D341Med (cell line): ENCODE results near the gene PDE8A.
"Not testable (repeated sequence)": the region's sequence is repeated elsewhere in the genome, so short reads cannot be mapped to it uniquely, and the experiment has no call there.

Experiments
- DNase-seq: peaks from one replicate; pipeline ENCODE4 v3.0.0; 2012; ENCODE audit warnings: low spot score

Gene PDE8A

GRCh38 chr15:85011724-85012123 is 30.1 kb downstream of the PDE8A start:
- DNase-seq: not testable (repeated sequence)

GRCh38 chr15:85013785-85014184 is 32.1 kb downstream of the PDE8A start:
- DNase-seq: no peak

- DNase-seq: no peak
These were observed 33.3 kb downstream of the PDE8A start for GRCh38 chr15:85014932-85015331.

GRCh38 chr15:85016275-85016674 is 34.6 kb downstream of the PDE8A start:
- no peak for DNase-seq

DNA sequence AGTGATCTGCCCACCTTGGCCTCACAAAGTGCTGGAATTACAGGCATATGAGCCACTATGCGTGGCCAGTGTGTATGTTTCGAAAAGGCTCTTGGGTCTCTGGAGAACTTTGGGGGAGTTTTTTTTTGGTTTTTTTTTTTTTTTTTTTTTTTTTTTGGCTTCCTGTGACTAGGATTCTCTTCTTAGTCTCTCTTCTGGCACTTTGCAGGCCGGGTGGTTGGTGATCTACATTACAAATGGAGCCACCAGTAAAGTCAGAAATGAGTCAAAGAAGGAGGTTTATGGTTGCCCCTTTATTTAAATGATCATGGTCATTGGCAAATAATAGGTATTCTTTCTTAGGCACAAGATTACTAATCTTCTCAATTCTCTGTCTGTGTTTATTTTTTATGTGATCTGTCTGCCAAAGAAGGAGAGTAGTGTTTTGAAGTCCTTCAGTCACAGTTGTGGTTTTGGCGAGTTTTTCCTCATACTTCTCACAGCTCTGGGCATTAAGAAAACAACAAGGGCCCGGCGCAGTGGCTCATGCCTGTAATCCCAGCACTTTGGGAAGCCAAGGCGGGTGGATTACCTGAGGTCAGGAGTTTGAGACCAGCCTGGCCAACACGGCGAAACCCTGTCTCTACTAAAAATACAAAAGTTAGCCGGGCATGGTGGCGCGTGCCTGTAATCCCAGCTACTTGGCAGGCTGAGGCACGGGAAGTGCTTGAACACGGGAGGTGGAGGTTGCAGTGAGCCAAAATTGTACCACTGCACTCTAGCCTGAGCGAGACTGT is 38.3 kb downstream of the PDE8A start:
- DNase-seq: no peak

- no peak for DNase-seq
These were observed 39.8 kb downstream of the PDE8A start for GRCh38 chr15:85021409-85021808.

DNA sequence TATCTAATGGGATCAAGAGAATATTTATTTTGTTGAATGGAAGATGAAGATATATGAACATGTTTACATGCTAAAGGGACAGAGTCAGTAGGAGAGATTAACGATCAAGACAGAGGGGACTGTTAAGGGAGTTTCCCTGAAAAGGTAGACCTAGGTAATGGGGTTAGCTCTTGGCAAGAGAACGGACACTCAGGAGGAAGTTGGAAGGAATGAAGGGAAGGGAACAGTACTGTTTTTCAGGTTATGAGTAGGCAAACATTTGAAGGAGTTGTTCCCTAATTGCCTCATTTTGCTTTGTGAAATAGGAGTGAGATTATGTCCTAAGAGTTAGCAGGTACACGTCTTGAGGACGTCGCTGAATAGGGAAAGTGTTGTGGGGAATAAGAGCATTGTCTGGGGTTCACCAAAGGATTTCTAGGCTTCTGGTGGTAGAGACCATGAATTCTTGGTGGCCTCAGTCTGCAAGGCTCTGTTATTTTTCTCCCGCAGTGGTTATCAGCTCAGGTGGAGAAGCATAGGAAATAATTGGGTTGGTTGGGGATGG is 41.3 kb downstream of the PDE8A start:
- DNase-seq: no peak

DNA sequence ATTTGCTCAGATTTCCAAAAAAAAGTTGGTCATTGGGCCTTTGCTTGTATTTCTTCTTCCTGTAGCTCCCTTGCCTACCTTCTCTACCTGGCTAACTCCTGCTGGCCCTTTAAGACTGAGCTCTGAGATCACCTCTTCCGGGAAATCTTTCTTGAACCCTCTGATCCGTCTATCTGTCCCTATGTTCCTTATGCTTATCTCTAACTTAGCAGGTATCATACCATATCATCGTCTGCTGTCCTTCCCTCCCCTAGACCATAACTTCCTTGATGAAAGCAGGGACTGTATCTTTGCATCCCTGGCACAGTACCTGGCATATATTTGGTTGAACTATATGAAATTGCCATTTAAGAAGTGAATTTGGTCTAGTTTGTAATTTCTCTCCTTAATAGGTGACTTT is 42.3 kb downstream of the PDE8A start:
- DNase-seq: no peak

DNA sequence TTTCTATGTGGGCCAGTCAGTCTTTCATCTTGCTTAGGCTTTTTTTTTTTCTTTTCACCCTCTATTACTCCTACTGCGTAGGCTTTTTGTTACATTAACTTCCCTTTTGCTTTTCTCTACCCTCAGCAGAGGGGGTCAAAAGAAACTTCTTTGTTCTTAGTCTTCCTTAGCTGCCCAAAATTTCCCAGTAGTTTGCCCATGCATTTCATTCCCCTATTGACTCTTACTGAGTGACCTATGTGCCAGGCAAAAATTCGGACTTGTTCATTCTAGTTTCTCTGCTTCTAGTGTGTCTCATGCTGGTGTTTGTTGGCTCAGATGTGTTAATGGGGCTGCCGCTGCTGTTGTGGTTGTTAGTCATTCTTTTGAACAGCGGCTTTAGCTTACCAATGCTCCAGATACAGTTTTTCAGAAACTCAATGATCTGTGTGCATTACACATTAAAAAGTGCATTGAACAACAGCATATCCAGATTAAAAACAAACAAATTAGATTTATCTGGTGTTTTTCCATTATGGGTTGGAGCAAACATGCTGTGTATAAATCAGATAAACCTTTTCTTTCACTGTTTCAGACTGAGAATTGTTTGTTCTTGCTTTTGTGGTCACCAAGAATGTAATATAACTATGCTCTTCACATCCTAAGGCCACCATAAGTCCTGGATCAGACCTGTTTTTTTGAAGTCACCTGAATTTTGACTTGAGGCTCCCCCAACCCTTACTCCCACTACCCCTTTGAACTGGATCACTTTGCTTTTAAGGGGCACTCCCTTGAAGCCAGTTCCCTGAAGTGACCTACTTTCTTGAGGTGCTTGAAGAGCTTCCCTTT is 43.1 kb downstream of the PDE8A start:
- DNase-seq: no peak

DNA sequence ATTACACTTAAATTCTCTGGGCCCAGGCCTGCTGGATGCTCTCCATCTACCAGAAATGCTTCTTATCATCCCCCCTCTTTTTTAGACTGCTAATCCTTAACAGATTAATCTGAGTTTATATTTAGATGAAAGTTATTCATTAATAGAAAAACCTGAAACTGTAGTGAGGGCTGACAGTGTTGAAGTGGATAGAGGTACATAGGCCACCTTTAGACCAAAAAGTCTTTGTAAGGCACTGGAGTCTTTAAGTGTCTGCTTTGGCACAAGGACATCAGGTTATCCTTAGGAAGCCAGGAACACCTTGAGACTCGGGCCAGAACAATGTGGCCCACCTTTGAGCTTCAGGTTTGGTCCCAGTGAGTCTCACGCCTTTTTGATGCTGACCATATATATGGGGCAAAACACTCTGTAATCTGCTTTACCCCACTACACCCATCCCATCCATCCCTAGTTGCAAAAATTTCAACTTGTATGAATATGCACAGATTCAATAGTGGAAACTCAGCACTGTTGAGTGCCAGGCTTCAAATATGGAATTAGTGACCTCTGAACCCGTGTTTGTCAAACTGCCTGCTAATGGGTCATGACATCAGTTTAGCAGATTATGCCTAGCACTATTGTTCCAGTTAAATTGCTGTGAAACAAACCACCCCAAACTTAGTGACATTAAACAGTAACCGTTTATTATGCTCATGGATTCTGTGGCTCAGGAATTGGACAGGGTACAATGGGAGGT is 44.0 kb downstream of the PDE8A start:
- no peak for DNase-seq

DNA sequence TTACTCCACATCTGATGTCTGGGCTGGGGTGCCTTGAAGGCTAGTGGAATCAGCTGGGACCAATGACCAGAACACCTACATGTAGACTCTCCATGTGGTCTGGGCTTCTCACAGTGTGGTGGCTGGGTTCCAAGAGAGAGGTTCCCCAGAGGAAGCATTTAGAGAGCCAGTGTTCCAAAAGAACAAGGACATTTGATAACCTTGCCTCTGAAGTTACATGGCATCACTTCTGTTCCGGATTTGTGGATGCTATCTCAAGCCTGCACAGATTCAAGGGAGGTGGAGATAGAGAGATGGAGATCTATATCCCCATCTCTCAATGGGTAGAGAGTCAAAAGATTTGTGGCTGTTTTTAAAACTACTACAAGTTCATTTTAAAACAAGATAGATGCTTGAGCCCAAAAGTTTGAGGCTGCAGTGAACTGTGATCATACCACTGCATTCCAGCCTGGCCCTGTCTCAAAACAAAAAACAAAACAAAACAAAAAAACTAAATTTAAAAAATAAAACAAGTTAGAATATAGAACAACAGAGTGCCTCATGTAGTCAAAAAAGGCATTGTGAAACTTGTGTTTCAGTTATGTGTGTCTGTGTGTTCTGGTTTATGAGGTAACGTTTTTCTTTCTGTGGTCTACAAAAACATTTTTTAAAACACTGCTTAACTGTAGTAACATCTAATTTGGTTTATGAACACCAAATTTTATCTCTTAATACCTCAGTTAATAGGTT is 44.8 kb downstream of the PDE8A start:
- no peak for DNase-seq

- no peak for DNase-seq
These were observed 45.4 kb downstream of the PDE8A start for GRCh38 chr15:85027033-85027380.

DNA sequence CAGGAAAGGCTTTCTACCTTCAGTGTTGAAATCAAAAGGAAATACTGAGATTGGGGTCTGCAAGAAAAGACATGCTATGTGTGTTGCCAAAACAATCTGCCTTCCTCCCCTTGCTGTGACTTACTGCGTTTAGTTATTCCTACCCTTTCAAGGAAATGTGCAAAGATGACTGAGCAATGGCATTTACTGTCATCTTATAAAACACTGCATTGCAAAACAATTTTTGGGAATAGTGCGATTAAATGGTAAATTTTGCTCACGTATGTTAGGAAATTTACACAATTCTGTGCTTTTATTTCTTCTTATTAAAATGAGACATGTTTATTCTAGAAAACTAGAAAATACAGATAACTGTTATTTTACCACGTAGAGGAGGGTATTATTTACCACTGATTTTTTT is 45.8 kb downstream of the PDE8A start:
- no peak for DNase-seq

GRCh38 chr15:85028416-85028815 is 46.8 kb downstream of the PDE8A start:
- no peak for DNase-seq

GRCh38 chr15:85029221-85029620 is 47.6 kb downstream of the PDE8A start:
- no peak for DNase-seq

GRCh38 chr15:85030301-85030929 is 48.8 kb downstream of the PDE8A start:
- DNase-seq: no peak

GRCh38 chr15:85031086-85031943 is 49.7 kb downstream of the PDE8A start:
- DNase-seq: no peak

GRCh38 chr15:85031944-85032558 is 50.4 kb downstream of the PDE8A start:
- no peak for DNase-seq

GRCh38 chr15:85033148-85033547 is 51.5 kb downstream of the PDE8A start:
- no peak for DNase-seq

DNA sequence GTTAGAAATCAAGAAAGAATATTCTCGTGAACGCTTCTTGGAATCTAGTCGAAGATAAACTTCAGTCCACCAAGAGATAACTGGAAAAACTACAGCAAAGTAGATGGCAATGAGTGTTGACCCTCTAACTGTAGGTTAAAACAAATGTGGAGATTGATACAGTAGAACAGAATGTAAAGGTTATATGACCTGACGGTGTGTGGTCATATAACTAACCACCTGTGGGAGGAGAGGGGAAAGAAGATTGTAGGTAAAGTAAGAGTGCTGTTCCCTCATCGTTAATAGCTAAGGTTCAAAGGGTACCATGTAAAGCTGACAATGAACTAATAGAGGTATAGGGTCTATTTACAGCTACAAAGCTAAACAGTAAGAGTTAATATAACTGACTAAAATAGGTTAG is 52.6 kb downstream of the PDE8A start:
- DNase-seq: no peak
